Hepatic stellate cell (primary cell): ENCODE data around the gene ST14.
"Not testable (repeated sequence)": the region's sequence is repeated elsewhere in the genome, so short reads cannot be mapped to it uniquely, and the experiment has no call there.

Source experiments
- DNase-seq: peaks from one replicate; pipeline ENCODE4 v3.0.0; 2011; ENCODE audit warnings: low spot score

Gene ST14

DNA sequence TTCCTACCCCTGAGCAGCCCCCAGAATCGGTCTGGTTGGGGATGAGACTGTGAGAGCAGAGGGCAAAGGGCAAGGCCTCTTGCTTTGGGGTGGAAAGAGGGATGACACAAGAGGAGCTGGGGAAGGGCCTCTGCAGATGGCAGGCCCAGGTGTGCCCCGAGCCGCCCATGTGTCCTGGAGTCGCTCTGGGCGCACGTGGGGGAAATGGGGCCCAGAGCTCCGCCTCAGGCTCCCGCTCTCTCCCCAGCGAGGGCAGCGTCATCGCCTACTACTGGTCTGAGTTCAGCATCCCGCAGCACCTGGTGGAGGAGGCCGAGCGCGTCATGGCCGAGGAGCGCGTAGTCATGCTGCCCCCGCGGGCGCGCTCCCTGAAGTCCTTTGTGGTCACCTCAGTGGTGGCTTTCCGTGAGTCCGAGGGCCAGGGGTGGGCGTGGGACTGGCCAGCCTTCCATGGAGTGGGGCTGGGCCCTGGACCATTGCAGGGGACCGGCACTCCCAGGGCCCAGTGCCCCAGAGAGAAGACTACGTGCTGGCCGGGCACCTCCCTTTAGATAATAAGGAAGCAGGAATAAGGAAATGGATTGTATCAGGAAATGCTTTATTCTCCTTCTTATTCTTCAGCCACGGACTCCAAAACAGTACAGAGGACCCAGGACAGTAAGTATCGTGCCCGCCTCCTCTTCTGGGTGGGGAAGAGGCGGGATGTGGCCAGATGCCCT is 30.1 kb downstream of the ST14 start:
- DNase-seq, result no peak

DNA sequence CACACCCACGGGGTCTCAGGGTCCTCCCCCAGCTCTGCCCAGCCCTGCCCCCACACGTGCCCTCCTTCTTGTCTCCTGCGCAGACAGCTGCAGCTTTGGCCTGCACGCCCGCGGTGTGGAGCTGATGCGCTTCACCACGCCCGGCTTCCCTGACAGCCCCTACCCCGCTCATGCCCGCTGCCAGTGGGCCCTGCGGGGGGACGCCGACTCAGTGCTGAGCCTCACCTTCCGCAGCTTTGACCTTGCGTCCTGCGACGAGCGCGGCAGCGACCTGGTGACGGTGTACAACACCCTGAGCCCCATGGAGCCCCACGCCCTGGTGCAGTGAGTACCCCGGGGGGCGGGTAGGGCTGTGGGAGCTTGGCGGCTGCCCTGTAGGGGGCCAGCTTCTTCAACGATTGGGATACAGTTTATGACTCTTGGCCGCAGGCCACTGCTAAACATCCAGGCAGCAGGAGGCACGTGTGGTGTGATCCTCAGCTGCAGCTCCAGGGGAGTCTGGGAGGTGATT is 30.8 kb downstream of the ST14 start:
- no peak for DNase-seq

DNA sequence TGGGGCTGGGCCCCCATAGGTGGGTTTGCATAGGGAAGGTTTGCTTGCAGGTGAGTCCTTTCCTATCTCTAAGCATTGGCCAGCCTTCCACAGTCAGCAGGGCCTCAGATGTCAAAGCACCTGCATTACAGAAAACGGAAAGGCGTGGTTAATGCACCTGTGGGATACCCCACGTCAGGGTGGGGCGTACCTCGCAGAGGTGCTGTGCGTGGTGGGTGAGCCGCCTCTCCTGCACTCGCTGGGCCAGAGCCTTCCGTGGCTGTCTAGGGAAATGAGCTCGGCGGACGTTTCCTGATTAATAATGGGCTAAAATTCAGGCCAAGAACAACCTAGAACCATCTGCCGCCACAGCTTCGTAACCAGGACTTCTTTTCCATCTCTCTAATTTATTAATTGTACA is 32.3 kb downstream of the ST14 start:
- DNase-seq, result no peak

DNA sequence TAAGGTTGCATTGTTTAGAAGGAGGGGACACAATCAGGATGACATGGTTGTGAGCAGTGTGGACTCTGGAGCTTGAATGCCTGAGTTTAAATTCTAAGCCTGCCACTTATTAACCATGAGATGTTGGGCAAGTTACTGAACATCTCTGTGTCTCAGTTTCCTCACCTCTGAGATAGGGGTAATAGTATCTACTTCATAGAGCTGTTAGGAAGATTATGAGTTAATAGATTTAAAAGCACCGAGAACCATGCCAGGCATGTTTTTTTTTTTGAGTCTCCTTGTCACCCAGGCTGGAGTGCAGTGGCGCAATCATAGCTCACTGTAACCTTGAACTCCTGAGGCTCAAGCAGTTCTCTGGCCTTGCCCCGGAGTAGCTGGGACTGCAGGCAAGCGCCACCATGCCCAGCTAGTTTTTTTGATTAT is 33.3 kb downstream of the ST14 start:
- DNase-seq, result no peak

DNA sequence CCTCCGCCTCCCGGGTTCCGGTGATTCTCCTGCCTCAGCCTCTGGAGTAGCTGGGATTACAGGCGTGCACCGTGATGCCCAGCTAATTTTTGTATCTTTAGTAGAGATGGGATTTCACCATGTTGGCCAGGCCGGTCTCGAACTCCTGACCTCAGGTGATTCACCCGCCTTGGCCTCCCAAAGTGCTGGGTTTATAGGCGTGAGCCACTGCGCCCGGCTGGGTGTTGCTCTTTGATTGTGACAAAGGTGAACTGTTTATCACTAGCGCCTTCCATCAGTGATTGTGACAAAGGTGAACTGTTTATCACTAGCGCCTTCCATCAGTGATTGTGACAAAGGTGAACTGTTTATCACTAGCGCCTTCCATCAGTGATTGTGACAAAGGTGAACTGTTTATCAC is 34.0 kb downstream of the ST14 start:
- DNase-seq, result not testable (repeated sequence)

DNA sequence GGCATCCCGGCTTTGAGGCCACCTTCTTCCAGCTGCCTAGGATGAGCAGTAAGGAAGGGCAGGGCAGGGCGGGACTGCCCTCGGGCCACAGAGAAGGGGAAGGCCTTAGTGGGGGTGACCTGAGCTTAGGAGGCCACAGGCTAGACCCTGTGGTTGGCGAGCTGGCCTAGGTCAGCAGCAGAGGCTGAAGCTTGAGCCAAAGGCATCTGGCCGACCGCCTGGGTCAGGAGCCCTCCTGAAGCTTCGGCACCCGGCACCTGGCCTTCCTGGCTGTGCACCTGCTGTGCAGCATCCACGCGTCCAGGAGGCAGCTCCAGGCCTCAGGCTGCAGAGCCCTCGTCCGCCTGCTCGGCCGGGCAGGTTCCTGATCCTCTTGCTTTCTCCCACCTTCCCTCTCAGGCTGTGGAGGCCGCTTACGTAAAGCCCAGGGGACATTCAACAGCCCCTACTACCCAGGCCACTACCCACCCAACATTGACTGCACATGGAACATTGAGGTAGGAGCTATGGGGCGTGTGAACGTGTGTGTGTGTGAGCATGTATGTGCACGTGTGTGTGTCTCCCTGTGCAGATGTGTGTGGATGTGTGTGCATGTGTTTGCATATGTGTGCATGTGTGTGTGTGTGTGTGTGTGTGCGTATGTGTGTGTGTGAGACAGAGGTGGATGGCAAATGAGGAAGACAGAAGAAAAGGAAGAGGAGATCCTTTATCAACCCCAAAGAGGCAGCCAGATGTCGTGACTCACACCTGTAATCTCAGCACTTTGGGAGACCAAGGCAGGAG is 34.9 kb downstream of the ST14 start:
- DNase-seq, result no peak

DNA sequence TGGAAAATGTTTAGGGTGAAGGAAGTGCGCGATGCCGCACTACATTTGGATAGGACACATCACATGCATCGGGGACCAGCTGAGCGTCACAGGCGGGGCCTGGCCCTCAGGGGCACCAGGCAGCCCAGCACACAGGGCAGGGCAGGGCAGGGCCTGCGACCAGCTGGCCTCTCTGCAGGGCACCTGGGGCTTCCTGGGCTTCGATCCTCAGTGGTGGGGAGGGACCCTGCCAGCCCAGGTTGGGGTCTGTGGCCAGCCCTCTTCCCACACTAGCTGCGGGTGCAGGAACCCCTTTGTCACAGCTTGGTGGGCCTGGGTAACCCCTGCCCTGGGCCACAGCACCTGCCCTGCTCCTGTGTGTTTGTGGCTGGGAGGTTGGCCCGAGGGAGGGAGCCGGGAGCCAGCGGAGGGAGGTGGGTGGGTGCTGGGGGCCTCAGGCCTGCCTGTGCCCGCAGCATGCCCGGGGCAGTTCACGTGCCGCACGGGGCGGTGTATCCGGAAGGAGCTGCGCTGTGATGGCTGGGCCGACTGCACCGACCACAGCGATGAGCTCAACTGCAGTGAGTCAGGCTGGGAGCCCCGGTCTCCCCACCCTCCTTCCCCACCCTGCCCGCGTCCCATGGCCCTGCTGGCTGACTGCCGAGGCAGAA is 37.9 kb downstream of the ST14 start:
- no peak for DNase-seq

DNA sequence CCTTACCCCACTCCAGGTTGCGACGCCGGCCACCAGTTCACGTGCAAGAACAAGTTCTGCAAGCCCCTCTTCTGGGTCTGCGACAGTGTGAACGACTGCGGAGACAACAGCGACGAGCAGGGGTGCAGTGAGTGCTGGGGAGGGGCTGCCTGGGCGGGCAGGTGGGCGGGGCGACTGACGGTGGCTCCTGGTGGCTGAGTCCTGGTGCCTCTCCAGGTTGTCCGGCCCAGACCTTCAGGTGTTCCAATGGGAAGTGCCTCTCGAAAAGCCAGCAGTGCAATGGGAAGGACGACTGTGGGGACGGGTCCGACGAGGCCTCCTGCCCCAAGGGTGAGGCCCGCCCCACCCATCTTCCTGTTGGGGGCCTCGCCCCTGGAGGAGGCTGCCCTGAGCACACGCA is 38.7 kb downstream of the ST14 start:
- DNase-seq, result no peak

DNA sequence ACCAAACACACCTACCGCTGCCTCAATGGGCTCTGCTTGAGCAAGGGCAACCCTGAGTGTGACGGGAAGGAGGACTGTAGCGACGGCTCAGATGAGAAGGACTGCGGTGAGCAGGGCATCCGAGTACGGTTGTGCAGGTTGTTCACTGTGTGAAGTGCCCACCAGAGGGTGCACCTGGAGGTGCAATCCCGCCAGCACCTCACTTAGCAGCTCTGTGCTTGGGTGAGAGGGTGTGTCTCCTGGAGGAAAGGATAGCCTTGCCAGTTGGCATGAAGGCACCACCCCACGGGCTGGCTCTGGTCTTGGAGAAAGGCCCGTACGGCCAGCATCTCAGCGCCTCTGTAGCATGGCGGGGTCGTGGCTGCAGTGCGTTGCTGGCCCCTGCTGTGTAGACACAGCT is 39.4 kb downstream of the ST14 start:
- no peak for DNase-seq

DNA sequence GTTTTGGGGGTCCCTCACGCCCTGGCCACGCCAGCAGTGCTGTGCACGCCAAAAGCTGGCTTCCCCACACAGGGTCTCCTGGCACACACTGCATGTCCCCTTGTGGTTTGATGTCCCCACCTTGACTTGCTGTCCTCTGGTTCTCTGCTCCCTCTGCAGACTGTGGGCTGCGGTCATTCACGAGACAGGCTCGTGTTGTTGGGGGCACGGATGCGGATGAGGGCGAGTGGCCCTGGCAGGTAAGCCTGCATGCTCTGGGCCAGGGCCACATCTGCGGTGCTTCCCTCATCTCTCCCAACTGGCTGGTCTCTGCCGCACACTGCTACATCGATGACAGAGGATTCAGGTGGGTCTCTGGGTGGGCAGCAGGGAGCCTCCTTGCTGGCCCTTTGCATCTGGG is 40.2 kb downstream of the ST14 start:
- DNase-seq, result no peak

DNA sequence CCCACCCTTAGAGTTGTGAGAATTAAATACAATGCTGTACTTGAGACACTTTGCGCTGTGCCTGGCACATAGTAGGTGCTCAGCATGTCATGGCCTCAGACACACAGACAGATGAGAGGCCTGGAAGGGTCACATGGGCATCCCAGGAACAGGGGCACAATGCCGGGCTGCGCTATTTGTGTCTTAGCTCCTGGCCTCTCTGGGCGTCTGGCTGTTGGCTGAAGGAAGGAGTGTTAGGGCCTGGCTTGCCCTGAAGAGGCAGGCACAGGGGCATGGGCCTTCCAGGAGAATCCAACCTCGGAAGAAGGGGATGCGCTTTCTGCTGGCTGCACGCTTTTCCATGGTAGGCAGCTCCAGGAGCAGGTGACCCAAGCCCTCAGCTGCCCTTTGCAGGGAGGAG is 41.4 kb downstream of the ST14 start:
- DNase-seq, result no peak

DNA sequence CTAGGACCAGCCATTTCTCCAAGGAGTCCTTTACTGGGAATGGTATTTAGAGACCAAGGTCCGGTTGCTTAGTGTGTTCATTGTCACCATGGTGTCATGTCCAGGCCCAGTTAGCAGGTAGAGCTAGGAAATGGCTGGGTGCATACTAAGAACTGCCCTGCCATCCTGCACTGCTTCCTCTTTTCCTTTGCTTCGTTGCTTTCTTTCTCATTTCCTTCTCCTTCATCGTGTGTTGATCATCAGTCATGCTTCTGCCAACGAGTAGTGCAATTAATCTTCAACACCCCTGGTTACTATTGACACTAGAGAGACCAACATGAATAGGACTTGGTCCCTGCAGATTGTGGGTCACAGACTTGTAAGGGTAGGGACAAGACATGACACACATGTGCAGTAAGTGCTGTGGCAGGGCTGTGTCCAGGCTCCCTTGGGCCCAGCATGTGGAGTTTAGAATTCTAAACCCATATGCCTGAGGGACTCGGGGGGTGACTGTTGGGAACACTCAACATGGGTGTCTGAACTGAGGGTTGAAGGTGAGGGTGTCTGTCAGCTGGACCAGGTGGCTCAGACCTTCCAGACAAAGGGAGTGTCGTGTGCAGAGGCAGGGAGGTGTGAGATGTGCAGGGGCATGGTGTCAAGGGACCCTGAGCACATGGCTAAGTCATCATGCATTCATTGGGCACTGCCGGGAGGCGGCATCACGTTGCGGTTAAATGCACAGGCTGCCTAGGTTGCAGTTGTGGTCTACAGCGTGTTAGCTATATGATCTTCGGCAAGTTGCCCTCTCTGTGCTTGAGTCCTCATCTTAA is 42.6 kb downstream of the ST14 start:
- DNase-seq, result no peak

DNA sequence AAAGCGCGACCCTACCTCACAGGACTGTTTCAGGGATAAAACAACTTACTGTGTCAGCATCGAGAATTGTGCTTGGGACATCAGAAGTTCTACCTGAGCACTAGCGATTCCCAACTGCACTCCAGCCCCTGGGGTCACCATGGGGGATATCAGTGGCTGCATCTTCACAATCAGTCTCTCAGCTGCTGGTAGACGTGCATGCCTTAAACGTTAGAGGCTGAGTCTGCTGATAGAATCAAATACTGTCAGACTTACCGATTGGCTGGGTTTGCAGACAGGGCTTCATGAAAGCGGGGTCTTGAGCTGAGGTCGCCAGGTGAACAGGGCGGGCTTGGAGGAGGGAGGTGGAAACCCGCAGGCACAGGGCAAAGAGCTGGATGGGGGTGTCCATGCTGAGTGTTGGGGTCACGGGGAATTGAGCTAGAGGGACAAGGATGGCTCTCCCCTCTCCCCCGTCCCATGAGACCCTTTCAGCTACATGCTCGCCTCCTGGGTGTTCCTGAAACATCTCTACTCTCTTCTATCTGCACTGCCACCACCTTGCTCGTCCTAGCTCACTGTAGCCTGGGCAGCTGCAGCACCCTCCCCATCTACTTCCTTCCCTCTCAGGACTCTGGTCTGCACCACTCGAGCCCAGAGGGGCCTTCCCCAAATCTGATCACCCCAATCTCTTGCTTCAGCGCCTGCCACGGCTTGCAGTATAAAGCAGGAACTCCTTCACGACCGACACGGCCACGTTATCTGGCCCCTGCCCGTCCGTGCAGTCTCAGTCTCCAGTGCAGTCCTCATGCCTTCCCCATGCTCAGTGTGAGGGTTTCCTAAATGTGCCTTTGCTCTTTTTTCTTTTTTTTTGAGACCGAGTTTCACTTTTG is 43.5 kb downstream of the ST14 start:
- DNase-seq, result no peak

DNA sequence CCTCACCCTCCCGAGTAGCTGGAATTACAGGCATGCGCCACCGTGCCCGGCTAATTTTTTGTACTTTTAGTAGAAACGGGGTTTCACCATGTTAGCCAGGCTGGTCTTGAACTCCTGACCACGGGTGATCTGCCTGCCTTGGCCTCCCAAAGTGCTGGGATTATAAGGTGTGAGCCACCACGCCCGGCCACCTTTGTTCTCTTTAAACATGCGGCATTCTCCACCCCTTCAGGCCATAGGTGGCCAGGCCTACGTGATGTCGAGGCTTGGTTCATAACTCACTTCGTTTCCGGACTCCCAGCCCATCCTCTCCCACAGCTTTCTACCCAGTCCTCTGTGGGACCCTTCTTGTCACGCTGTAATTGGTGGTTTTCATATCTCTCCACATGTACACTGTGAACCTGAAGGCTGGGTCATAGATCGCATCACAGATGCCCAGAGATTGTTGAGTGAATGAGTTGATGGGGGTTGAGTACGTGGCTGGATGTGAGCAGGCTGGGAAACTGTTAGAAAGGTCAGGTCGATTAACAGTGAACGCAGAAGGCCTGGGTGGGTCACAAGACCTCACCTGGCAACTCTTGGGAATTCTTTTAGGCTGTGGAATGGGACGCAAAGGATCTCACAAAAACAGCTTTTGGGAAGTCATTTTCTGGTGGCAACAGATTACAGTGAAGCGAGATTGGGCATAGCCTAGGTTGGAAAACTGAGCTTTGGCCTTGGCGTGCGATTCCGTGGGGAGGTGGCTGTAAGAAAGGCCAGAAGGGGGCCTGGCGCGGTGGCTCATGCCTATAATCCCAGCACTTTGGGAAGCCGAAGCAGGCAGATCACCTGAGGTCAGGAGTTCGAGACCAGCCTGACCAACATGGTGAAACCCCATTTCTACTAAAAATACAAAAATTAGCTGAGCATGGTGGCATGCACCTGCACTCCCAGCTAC is 44.5 kb downstream of the ST14 start:
- no peak for DNase-seq

DNA sequence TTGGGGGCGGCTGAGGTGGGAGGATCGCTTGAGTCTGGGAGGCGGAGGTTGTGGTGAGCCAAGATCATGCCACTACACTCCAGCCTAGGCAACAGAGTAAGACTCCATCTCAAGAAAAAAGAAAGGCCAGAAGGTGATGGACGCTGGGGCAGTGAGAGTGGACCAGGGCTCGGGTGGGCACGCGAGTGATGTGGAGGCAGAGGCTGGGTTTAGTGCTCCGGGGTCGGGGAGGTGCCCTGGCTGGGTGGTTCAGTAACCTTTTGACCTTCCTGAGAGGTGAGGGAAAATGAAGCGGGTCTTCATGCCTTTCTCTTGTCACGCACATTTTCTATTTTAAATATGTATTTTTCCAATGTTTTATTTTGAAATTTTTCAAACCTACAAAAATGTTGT is 45.1 kb downstream of the ST14 start:
- no peak for DNase-seq

DNA sequence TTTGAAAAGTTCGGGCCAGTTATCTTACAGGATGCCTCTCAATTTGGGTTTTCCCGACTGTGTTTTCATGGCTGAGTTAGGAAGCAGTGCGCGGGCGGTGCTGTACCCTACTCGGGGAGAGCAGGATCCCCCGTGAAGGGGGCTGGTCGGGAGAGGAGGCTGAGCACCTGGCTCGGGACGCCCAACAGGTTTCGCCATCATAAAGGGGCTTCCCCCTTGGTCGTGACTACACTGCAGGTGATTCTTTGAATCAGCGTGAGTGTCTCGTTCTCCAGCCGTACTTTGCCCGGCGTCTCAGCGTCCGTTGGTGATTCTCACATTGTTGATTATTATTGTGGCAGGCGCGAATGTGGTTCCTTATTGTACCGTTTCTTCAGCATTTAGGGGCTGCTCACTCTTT is 46.6 kb downstream of the ST14 start:
- DNase-seq, result no peak

DNA sequence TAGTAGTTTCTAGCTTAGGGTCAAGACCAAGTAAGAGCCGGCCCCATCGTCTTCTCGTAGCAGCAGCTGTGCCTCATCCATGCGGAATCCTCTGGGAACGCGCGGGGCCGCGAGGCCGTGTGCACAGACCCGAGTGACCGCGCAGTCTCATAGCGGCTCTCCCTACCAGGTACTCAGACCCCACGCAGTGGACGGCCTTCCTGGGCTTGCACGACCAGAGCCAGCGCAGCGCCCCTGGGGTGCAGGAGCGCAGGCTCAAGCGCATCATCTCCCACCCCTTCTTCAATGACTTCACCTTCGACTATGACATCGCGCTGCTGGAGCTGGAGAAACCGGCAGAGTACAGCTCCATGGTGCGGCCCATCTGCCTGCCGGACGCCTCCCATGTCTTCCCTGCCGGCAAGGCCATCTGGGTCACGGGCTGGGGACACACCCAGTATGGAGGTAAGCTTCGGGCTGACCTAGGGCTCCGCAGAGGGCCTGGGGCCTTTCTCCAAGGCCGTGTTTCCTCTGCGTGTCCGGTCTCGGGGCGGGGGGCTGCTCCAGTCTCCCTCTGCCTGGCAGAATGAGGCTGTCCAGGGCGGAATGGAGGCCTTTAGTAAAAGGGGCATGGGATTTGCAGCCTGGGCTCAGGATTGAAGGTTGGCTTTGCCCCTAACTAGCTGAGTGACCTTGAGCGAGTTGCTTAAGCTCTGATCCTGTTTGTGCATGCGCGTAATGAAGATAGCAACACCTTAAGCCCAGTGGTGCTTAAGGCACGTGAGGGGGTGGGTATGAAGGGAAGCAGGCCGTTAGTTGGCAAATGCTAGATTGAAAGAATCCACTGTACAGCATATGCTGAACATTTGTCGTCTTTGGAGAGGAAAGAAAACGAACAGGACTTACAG is 48.9 kb downstream of the ST14 start:
- DNase-seq, result no peak

DNA sequence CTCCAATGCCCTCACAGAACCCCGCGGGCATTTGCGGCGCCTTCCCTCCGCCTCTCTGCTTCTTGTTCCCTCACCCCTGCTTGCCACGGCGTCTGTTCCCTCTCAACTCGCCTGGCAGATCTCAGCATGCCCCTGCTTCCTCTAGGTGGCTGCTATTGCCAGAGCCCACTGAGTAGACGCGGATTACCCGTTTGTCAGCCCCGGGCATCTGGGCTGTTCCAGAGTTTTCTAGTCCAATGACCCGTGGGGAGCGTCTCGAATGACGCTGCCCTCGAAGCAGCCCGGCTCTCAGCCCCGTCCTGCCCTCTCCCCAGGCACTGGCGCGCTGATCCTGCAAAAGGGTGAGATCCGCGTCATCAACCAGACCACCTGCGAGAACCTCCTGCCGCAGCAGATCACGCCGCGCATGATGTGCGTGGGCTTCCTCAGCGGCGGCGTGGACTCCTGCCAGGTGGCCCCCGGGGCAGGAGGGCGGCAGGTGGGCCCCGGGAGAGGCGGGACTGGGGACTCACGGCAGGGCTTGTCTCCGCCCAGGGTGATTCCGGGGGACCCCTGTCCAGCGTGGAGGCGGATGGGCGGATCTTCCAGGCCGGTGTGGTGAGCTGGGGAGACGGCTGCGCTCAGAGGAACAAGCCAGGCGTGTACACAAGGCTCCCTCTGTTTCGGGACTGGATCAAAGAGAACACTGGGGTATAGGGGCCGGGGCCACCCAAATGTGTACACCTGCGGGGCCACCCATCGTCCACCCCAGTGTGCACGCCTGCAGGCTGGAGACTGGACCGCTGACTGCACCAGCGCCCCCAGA is 49.7 kb downstream of the ST14 start:
- no peak for DNase-seq
